Thyroid gland (tissue), 4 donors: ENCODE data around the gene MARK2. TPM values are rescaled to one million over a fixed set of nuclear protein-coding genes. Genes with fewer than 3 reads are reported as not detected.

Experiments used
- DNase-seq, 2 donors: peaks; one replicate each; pipeline ENCODE4 v3.0.0-alpha.2; 2019
- H3K27ac ChIP-seq, 3 donors: fragments of 200-600 bp; sonication (generic); 1 replicate in 2 of 3; 2 replicates in 1 of 3; pipeline ENCODE4 v1.5.1; 2016 to 2019; ENCODE audit warnings: mild to moderate bottlenecking in 1 of 3, moderate library complexity in 1 of 3
- H3K27me3 ChIP-seq: fragments of 200-600 bp; sonication (generic); one replicate; pipeline ENCODE4 v1.5.1; 2019
- H3K36me3 ChIP-seq, 2 donors: fragments of 200-600 bp; sonication (generic); one replicate each; pipeline ENCODE4 v1.5.1; 2016 to 2019
- H3K4me1 ChIP-seq, 2 donors: fragments of 200-600 bp; sonication (generic); one replicate each; pipeline ENCODE4 v1.5.1; 2017 to 2019
- H3K4me3 ChIP-seq, 3 donors: fragments of 200-600 bp; sonication (generic); replicated peaks in 1 of 3; 1 replicate in 2 of 3; 2 replicates in 1 of 3; pipeline ENCODE4 v1.5.1; 2016; ENCODE audit warnings: mild to moderate bottlenecking in 1 of 3
- H3K9me3 ChIP-seq: fragments of 200-600 bp; sonication (generic); one replicate; pipeline ENCODE4 v1.5.1; 2017
- POLR2A ChIP-seq, 2 donors: fragments of 450-650 bp; IDR thresholded peaks; one replicate each; pipeline ENCODE4 v1.6.1; 2017; ENCODE audit warnings: antibody characterized with exemption in 2 of 2, mild to moderate bottlenecking in 2 of 2, moderate library complexity in 1 of 2
- WGBS, 2 donors: methylation state at CpG; one replicate each; pipeline ENCODE4 v1.1.5; 2017; 5-methylcytosine and 5-hydroxymethylcytosine counted together
- intact Hi-C: fragments of 100-400 bp; cut with DNase I; formaldehyde crosslinking; loops from one replicate; pipeline ENCODE4 v1.15.1; 2023
- total RNA-seq, 4 donors: library from RNA; depleted of rRNA; stranded (reverse); fragments of >200 nt; gene quantifications; one replicate each; pipeline ENCODE4 v1.2.3, GENCODE V29; 2016
- TF ChIP-seq, protein P1 (sequence below), 6 experiments: fragments of 200-600 bp in 3 of 6; fragments of 450-650 bp in 3 of 6; sonication (generic) in 3 of 6; IDR thresholded peaks; one replicate each; pipeline ENCODE4 v1.5.1; 2016 to 2019; ENCODE audit warnings: antibody characterized with exemption in 6 of 6, mild to moderate bottlenecking in 2 of 6, inconsistent platforms in 1 of 6, moderate library complexity in 1 of 6

The MARK2 gene
- total RNA-seq, 4 donors from 2014 or later: 28.2 to 57.7 (median 48.6) TPM

DNA sequence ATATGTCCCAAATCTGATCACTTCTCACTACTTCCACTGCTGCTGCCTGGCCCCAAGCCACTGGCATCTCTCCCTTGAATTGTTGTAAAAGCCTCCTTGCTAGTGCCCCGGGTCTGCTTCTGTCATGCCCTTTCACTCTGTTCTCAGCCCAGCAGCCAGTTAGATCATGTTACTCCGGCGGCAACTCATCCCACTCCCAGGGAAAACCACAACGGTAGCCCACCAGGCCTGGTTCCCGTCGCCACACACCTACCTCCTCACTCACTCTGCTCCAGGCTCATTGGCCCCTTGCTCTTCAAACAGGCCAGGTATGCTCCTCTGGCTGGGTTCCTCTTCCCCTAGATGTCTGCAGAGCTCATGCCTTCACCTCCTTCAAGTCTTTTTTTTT, 3.8 kb upstream of the MARK2 start:
- DNase-seq: no peak
- Histone ChIP-seq H3K36me3 (no peaks in the 10 kb centered on the region), H3K27me3 (no peaks in the 10 kb centered on the region), H3K9me3 (no peaks in the 10 kb centered on the region), H3K27ac (no peak overlapping the region), H3K4me1 (peaks cover 9 to 11% of the 10 kb centered on the region in 2 donors), H3K4me3 (no peak overlapping the region)
- WGBS, 2 donors: 81 to 85% methylated on average over 6 of the region's 6 CpGs
- intact Hi-C loops: loop anchor here (5.0 kb wide), 1 partner anchor 317 kb away; no protein-coding TSS in a partner anchor
- TF ChIP-seq, protein P1, sequence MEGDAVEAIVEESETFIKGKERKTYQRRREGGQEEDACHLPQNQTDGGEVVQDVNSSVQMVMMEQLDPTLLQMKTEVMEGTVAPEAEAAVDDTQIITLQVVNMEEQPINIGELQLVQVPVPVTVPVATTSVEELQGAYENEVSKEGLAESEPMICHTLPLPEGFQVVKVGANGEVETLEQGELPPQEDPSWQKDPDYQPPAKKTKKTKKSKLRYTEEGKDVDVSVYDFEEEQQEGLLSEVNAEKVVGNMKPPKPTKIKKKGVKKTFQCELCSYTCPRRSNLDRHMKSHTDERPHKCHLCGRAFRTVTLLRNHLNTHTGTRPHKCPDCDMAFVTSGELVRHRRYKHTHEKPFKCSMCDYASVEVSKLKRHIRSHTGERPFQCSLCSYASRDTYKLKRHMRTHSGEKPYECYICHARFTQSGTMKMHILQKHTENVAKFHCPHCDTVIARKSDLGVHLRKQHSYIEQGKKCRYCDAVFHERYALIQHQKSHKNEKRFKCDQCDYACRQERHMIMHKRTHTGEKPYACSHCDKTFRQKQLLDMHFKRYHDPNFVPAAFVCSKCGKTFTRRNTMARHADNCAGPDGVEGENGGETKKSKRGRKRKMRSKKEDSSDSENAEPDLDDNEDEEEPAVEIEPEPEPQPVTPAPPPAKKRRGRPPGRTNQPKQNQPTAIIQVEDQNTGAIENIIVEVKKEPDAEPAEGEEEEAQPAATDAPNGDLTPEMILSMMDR (IDR thresholded peaks at IDR 0.05): no peak
- no peak for TF ChIP-seq POLR2A (IDR thresholded peaks at IDR 0.05)

DNA sequence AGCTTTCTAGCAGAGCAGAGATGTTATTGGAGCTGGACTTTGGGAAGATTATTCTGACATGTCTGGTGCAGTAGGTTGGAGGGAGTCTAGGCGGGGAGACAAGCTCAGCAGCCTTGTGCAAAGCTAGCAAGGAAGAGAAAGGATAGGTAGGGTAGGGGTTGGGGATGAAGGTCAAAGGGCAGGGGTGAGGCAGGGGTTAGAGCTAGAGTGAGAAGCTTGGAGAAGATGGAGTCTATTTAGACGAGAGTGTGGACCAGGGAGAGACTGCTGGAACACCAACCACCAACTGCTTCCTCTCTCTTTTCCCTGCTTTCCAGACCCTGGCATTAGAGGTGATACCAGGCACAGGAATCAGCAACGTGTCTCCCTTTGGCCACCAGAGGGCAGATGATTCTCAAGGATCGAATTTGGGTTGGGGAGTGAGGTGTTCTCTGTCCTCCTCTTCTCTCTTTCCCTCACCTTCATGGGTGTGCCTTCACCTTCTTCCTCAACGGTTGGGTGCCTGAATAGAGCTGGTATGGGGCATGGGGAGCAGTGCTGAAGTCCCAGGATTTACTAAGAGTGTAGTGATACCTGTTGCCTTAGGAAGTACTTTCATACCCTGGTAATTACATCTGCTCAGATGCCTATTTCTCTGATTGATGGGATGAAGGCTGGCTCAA, 1.8 kb upstream of the MARK2 start:
- peaks cover 29 to 31% of the 10 kb centered on the region in 2 donors for H3K4me1 ChIP-seq
- no peak overlapping the region for H3K4me3 ChIP-seq
- no peaks in the 10 kb centered on the region for H3K9me3 ChIP-seq
- DNase-seq: peak; percentile 81 to 87
- intact Hi-C loops: loop anchor here (2.0 to 5.0 kb wide), 2 partner anchors 108 to 315 kb away; no protein-coding TSS in a partner anchor
- H3K36me3 ChIP-seq: no peaks in the 10 kb centered on the region
- H3K27me3 ChIP-seq: no peaks in the 10 kb centered on the region
- WGBS, 2 donors: 17% methylated on average over 5 of the region's 5 CpGs
- TF ChIP-seq, protein P1 (IDR thresholded peaks at IDR 0.05): peak; percentile 61 to 98 (median 84)
- no peak for TF ChIP-seq POLR2A (IDR thresholded peaks at IDR 0.05)
- H3K27ac ChIP-seq: peak overlapping the region in 2 of 3 donors; percentile 80 to 92

DNA sequence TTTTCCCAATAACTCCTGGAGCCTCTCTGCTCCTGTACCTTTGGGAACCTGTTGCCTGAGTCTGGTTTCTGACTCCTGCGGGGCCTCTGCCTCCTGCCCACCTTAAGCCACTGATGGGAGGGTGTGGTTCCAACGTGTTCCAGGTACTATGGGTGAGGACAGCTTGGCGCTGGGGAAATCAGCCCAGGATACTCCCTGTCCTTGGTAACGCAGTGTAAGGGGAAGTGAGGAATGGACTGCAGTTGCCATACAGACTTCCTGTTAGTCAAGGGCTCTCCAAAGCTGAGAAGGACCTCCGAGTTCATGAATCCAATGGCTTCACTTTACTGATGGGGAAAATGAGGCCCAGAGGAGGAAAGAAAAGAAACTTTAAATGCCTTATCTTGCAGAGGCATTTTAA, 1.2 kb upstream of the MARK2 start:
- intact Hi-C loops: loop anchor here (2.0 to 5.0 kb wide), 2 partner anchors 107 to 315 kb away; no protein-coding TSS in a partner anchor
- Histone ChIP-seq H3K36me3 (no peaks in the 10 kb centered on the region), H3K27me3 (no peaks in the 10 kb centered on the region), H3K27ac (peak overlapping the region; percentile 80 to 92 (median 84)), H3K9me3 (no peaks in the 10 kb centered on the region), H3K4me1 (peaks cover 35 to 37% of the 10 kb centered on the region in 2 donors), H3K4me3 (no peak overlapping the region)
- WGBS, 2 donors: 40 to 43% methylated on average over 5 of the region's 5 CpGs
- DNase-seq: no peak
- no peak for TF ChIP-seq POLR2A (IDR thresholded peaks at IDR 0.05)
- TF ChIP-seq, protein P1 (IDR thresholded peaks at IDR 0.05): no peak

DNA sequence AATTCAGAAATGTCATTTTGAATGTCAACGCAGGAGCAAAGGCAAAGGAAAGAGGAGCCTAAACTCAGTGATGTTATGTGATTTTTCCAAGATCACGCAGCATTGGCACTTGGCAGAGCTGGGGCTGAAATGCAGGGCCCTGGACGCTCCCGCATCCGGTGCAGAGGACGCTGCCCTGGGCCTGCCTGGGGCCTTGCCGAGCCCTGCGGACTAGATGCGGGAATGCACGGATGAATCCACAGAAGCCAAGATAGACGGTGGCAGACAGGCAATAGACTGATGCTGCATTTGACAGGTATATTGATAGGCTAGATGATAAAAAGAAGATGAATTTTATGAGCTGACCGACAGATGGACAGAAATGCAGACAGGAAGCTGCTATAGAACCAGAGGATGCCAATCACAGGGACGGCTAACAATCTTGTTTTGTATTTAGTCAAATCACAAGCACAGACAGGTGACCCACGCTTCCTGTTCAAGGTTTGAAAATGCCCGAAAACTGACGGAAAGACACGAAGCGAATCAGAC, 696 bp upstream of the MARK2 start:
- H3K4me1 ChIP-seq: peaks cover 40 to 42% of the 10 kb centered on the region in 2 donors

DNA sequence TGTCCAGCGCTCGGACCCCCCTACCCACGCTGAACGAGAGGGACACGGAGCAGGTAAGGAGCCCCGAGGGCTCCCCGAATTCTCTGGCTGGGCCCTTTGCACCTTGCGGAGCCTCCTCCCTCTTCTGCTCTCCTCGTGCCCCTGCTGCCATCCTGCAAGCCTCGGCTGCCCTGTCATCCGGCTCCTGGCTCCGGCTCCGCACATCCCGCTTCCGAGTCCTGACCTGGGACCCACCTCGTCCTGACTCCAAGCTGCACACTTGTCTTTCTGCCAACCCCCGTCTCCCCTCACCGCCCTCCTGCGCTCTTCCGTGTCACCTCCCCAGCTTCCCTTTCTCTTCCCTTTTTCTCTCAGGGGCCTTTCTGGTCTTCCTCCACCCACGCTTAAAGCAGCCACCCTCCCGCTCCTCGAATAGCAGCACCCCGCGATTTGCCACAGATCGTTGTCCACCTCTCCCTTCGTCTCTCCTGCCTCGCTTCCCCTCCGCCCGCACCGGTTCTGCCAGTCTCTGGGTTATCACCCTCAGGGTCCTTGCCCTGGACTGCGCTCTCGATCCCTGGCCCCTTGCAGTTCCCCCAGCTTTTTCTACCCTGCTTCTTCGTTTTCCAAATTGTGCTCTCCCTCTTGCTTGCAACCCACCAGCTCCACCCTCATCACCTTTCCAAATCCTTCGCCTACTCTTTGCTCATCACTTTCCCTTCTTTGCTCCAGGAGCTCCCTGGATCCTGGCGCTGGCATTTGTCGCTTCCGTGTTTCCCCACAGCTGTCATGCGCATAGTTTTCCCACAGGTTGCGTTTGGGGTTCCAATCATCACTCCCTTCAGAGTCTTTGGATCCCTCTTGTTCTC, 822 bp downstream of the MARK2 start:
- WGBS, 2 donors: 0 to 1% methylated on average over 38 to 39 of the region's 40 CpGs
- peaks cover 51 to 57% of the 10 kb centered on the region in 2 donors for H3K4me1 ChIP-seq
- DNase-seq: peak; percentile 44 to 47
- H3K4me3 ChIP-seq: peak overlapping the region; percentile 45 to 87 (median 71)
- no peaks in the 10 kb centered on the region for H3K36me3 ChIP-seq
- peak overlapping the region; percentile 84 to 92 (median 88) for H3K27ac ChIP-seq
- TF ChIP-seq, protein P1 (IDR thresholded peaks at IDR 0.05): no peak
- no peak for TF ChIP-seq POLR2A (IDR thresholded peaks at IDR 0.05)
- intact Hi-C loops: loop anchor here (5.0 kb wide), 1 partner anchor 313 kb away; no protein-coding TSS in a partner anchor
- no peaks in the 10 kb centered on the region for H3K27me3 ChIP-seq
- H3K9me3 ChIP-seq: no peaks in the 10 kb centered on the region

More for the DNA sequence above, 696 bp upstream of the MARK2 start:
- H3K9me3 ChIP-seq: no peaks in the 10 kb centered on the region
- H3K27ac ChIP-seq: peak overlapping the region; percentile 80 to 92 (median 84)
- intact Hi-C loops: loop anchor here (5.0 kb wide), 1 partner anchor 314 kb away; no protein-coding TSS in a partner anchor
- H3K27me3 ChIP-seq: no peaks in the 10 kb centered on the region
- no peak for TF ChIP-seq POLR2A (IDR thresholded peaks at IDR 0.05)
- H3K4me3 ChIP-seq: peak overlapping the region in 1 of 3 donors; percentile 7
- no peaks in the 10 kb centered on the region for H3K36me3 ChIP-seq
- peak in 1 of 2 donors; percentile 21 for DNase-seq
- WGBS, 2 donors: 22 to 25% methylated on average over 18 of the region's 18 CpGs
